CMK (cell line): Measurements from ENCODE around the gene PTDSS2.

Experiments used
- DNase-seq: peaks from one replicate; pipeline ENCODE4 v3.0.0-alpha.2; 2010; ENCODE audit warnings: low read depth

The PTDSS2 gene

GRCh38 chr11:492427-493226 is 42.5 kb downstream of the PTDSS2 start:
- no peak for DNase-seq

GRCh38 chr11:494761-495536 is 44.9 kb downstream of the PTDSS2 start:
- DNase-seq, result no peak

- DNase-seq, result no peak
Observed at GRCh38 chr11:495537-495931, 45.5 kb downstream of the PTDSS2 start.

GRCh38 chr11:496834-497564 is 46.9 kb downstream of the PTDSS2 start:
- no peak for DNase-seq

- DNase-seq, result no peak
Observed at GRCh38 chr11:497565-498296, 47.7 kb downstream of the PTDSS2 start.

- no peak for DNase-seq
Observed at GRCh38 chr11:498297-499181, 48.5 kb downstream of the PTDSS2 start.

GRCh38 chr11:499201-500076 is 49.4 kb downstream of the PTDSS2 start:
- DNase-seq, result no peak

GRCh38 chr11:501001-501682 is 51.1 kb downstream of the PTDSS2 start:
- no peak for DNase-seq

- no peak for DNase-seq
Observed at GRCh38 chr11:501683-502287, 51.7 kb downstream of the PTDSS2 start.

GRCh38 chr11:502288-503178 is 52.5 kb downstream of the PTDSS2 start:
- DNase-seq, result no peak

GRCh38 chr11:503179-503981 is 53.3 kb downstream of the PTDSS2 start:
- DNase-seq, result no peak

GRCh38 chr11:504053-504993 is 54.2 kb downstream of the PTDSS2 start:
- DNase-seq, result no peak

GRCh38 chr11:504994-505344 is 54.9 kb downstream of the PTDSS2 start:
- DNase-seq, result no peak

- peak; percentile 77 for DNase-seq
Observed at GRCh38 chr11:506238-506994, 56.3 kb downstream of the PTDSS2 start.
